Measurements from ENCODE around the gene CFAP221.

Gene CFAP221

DNA sequence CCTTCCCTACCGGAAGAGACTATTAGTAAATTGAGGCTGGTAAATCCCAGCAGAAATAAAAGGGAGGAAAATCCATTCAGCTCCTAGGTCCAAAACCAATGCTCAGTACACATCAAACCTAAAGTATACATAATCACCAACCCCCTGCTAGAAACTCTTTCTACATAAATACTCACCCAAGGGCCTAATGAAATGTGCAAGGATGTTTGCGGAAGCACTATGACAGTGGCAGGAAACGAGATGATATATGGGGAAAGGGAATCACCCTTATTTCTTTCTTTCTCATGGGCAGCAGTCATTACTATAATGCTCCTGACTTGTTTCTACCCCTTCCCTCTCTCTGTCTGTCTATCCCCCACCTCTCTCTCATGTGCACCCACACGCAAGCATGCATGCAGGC, 18.6 kb upstream of the CFAP221 start:
- H3K4me1 ChIP-seq (ENCODE audit: control insufficient read depth, insufficient read depth, low read depth, low read length), result peaks cover 12% of the 10 kb centered on the region
- H3K79me1 ChIP-seq (replicated peaks; ENCODE audit: low read length, poor library complexity, severe bottlenecking), result no peaks in the 10 kb centered on the region
- no peak overlapping the region for H2BK120ac ChIP-seq (ENCODE audit: low read depth, low read length)
- H4K91ac ChIP-seq (ENCODE audit: low read length), result no peak overlapping the region
- no peak for DNase-seq
- H2BK15ac ChIP-seq (ENCODE audit: low read depth, poor library complexity, severe bottlenecking), result no peak overlapping the region
- no peak overlapping the region for H3K27ac ChIP-seq (ENCODE audit: low read length, poor library complexity, severe bottlenecking)
- no peak overlapping the region for H4K8ac ChIP-seq (ENCODE audit: low read length)
- H3K9ac ChIP-seq (ENCODE audit: low read length), result no peak overlapping the region
- H2AK5ac ChIP-seq (ENCODE audit: low read length, severe bottlenecking), result no peak overlapping the region
- WGBS, result 80% methylated on average over 4 of the region's 4 CpGs
- H3K4ac ChIP-seq (ENCODE audit: low read depth in 1 of 2, low read length in 2 of 2), result no peak overlapping the region
- no peak overlapping the region for H2BK5ac ChIP-seq (ENCODE audit: low read depth, low read length, poor library complexity, severe bottlenecking)
- no peak overlapping the region for H3K4me2 ChIP-seq (ENCODE audit: low read length, poor library complexity, severe bottlenecking)
- no peak overlapping the region for H3K23ac ChIP-seq (ENCODE audit: low read length in 2 of 2)
- peaks cover 3% of the 10 kb centered on the region for H3K9me3 ChIP-seq (ENCODE audit: control insufficient read depth, low read length)
- H3K18ac ChIP-seq (ENCODE audit: low read depth in 1 of 2, low read length in 2 of 2), result no peak overlapping the region
- no peaks in the 10 kb centered on the region for H3K36me3 ChIP-seq (ENCODE audit: control insufficient read depth in 1 of 2, insufficient read depth in 2 of 2, low read depth in 1 of 2, low read length in 2 of 2)
- peaks cover 72% of the 10 kb centered on the region in 2 experiments for H3K27me3 ChIP-seq (ENCODE audit: control insufficient read depth in 1 of 2, insufficient read depth in 1 of 2, low read length in 2 of 2)
- no peak overlapping the region for H3K4me3 ChIP-seq (ENCODE audit: insufficient read depth in 1 of 2, low read depth in 1 of 2, low read length in 2 of 2)
- no peak overlapping the region for H2AFZ ChIP-seq (ENCODE audit: low read depth, low read length)
- H2BK12ac ChIP-seq (ENCODE audit: low read length in 2 of 2), result no peak overlapping the region
- no peak overlapping the region for H3K14ac ChIP-seq (ENCODE audit: low read length in 2 of 2)

DNA sequence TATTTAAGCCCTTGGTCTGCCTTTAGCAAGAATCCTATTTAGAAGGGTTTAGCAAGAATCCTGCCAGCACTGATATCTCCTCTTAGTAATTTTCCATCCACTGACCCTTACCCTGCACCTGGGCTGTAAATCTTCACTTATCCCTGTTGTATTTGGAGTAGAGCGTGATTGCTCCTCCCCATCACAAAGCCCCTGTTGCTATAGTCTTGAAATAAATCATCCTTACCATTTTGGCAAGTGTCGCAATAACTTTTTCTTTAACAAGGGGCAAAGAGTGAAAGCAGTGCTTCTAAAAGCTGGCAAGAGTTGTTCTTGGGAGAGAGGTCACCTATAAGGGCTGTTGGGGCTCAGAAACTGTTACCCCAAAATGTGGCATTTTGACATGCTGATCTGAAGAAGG, 16.2 kb upstream of the CFAP221 start:
- Histone ChIP-seq H2BK12ac (ENCODE audit: low read length in 2 of 2) (no peak overlapping the region), H3K4me1 (ENCODE audit: control insufficient read depth, insufficient read depth, low read depth, low read length) (peaks cover 12% of the 10 kb centered on the region), H3K27me3 (ENCODE audit: control insufficient read depth in 1 of 2, insufficient read depth in 1 of 2, low read length in 2 of 2) (peaks cover 59 to 61% of the 10 kb centered on the region in 2 experiments), H3K79me1 (replicated peaks; ENCODE audit: low read length, poor library complexity, severe bottlenecking) (no peaks in the 10 kb centered on the region), H2AFZ (ENCODE audit: low read depth, low read length) (no peak overlapping the region), H3K27ac (ENCODE audit: low read length, poor library complexity, severe bottlenecking) (no peak overlapping the region), H3K9me3 (ENCODE audit: control insufficient read depth, low read length) (peaks cover 21% of the 10 kb centered on the region), H3K4me3 (ENCODE audit: insufficient read depth in 1 of 2, low read depth in 1 of 2, low read length in 2 of 2) (no peak overlapping the region), H4K8ac (ENCODE audit: low read length) (no peak overlapping the region), H3K9ac (ENCODE audit: low read length) (no peak overlapping the region), H4K91ac (ENCODE audit: low read length) (no peak overlapping the region), H3K4ac (ENCODE audit: low read depth in 1 of 2, low read length in 2 of 2) (no peak overlapping the region), H2BK15ac (ENCODE audit: low read depth, poor library complexity, severe bottlenecking) (no peak overlapping the region), H2BK5ac (ENCODE audit: low read depth, low read length, poor library complexity, severe bottlenecking) (no peak overlapping the region), H3K36me3 (ENCODE audit: control insufficient read depth in 1 of 2, insufficient read depth in 2 of 2, low read depth in 1 of 2, low read length in 2 of 2) (no peaks in the 10 kb centered on the region), H3K18ac (ENCODE audit: low read depth in 1 of 2, low read length in 2 of 2) (no peak overlapping the region), H2BK120ac (ENCODE audit: low read depth, low read length) (no peak overlapping the region), H3K4me2 (ENCODE audit: low read length, poor library complexity, severe bottlenecking) (no peak overlapping the region), H2AK5ac (ENCODE audit: low read length, severe bottlenecking) (no peak overlapping the region), H3K14ac (ENCODE audit: low read length in 2 of 2) (no peak overlapping the region), H3K23ac (ENCODE audit: low read length in 2 of 2) (no peak overlapping the region)
- WGBS, result 67% methylated on average over 1 of the region's 2 CpGs
- DNase-seq, result no peak

DNA sequence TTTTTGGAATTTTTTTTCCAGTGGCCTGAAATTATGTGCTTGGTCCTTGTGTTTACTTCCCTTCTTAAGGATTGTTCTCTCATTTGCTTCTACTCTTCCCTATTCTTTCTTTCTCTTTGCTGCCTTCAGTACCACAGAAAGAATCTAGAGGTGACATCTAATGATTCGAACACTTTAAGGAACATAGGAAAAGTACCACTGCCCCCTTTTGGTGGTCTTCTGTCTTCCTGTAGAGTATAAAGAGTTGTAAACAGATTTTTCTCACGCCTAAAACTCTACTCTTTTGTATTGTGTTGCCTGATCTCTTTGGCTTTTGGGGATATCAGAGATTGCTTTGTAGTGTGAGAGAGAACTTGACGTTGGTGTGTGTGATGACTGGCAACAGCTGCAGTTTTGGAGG, 13.0 kb upstream of the CFAP221 start:
- Histone ChIP-seq H3K23ac (ENCODE audit: low read length in 2 of 2) (no peak overlapping the region), H3K4me3 (ENCODE audit: insufficient read depth in 1 of 2, low read depth in 1 of 2, low read length in 2 of 2) (no peak overlapping the region), H3K27ac (ENCODE audit: low read length, poor library complexity, severe bottlenecking) (no peak overlapping the region), H3K79me1 (replicated peaks; ENCODE audit: low read length, poor library complexity, severe bottlenecking) (no peaks in the 10 kb centered on the region), H3K4ac (ENCODE audit: low read depth in 1 of 2, low read length in 2 of 2) (no peak overlapping the region), H3K18ac (ENCODE audit: low read depth in 1 of 2, low read length in 2 of 2) (no peak overlapping the region), H3K14ac (ENCODE audit: low read length in 2 of 2) (no peak overlapping the region), H4K91ac (ENCODE audit: low read length) (no peak overlapping the region), H2BK120ac (ENCODE audit: low read depth, low read length) (no peak overlapping the region), H3K9me3 (ENCODE audit: control insufficient read depth, low read length) (peaks cover 44% of the 10 kb centered on the region), H3K4me1 (ENCODE audit: control insufficient read depth, insufficient read depth, low read depth, low read length) (no peaks in the 10 kb centered on the region), H3K27me3 (ENCODE audit: control insufficient read depth in 1 of 2, insufficient read depth in 1 of 2, low read length in 2 of 2) (peaks cover 30 to 31% of the 10 kb centered on the region in 2 experiments), H2AFZ (ENCODE audit: low read depth, low read length) (no peak overlapping the region), H2BK12ac (ENCODE audit: low read length in 2 of 2) (no peak overlapping the region), H2AK5ac (ENCODE audit: low read length, severe bottlenecking) (no peak overlapping the region), H2BK5ac (ENCODE audit: low read depth, low read length, poor library complexity, severe bottlenecking) (no peak overlapping the region), H3K36me3 (ENCODE audit: control insufficient read depth in 1 of 2, insufficient read depth in 2 of 2, low read depth in 1 of 2, low read length in 2 of 2) (no peaks in the 10 kb centered on the region), H3K4me2 (ENCODE audit: low read length, poor library complexity, severe bottlenecking) (no peak overlapping the region), H4K8ac (ENCODE audit: low read length) (no peak overlapping the region), H3K9ac (ENCODE audit: low read length) (no peak overlapping the region), H2BK15ac (ENCODE audit: low read depth, poor library complexity, severe bottlenecking) (no peak overlapping the region)
- 25% methylated on average over 2 of the region's 3 CpGs for WGBS
- no peak for DNase-seq

DNA sequence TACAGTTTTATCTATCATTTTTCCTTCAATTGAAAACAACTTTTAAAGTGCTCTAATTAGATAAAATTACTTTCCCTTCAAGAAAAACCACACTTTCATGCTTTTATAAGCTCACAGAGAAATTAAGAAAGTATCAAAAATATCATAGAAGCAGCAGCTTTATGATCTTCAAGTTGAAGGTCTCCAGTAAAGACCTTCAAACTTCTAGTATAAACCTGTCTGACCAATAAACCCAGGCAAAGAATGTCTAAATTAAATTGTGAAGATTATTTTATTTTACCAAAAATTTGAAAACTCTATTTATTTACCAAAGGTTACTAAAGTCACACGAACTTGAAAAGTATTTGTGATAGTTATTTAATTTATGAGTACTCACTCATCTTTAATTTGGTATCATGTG, 10.7 kb upstream of the CFAP221 start:
- H3K9me3 ChIP-seq (ENCODE audit: control insufficient read depth, low read length), result peaks cover 44% of the 10 kb centered on the region
- H2BK120ac ChIP-seq (ENCODE audit: low read depth, low read length), result no peak overlapping the region
- no peak overlapping the region for H3K23ac ChIP-seq (ENCODE audit: low read length in 2 of 2)
- peaks cover 8 to 20% of the 10 kb centered on the region in 2 experiments for H3K27me3 ChIP-seq (ENCODE audit: control insufficient read depth in 1 of 2, insufficient read depth in 1 of 2, low read length in 2 of 2)
- no peak overlapping the region for H4K8ac ChIP-seq (ENCODE audit: low read length)
- no peak overlapping the region for H3K4me2 ChIP-seq (ENCODE audit: low read length, poor library complexity, severe bottlenecking)
- WGBS, result no CpG with 5 or more reads among the region's 1 CpG
- no peak overlapping the region for H3K4me3 ChIP-seq (ENCODE audit: insufficient read depth in 1 of 2, low read depth in 1 of 2, low read length in 2 of 2)
- no peak for DNase-seq
- H2BK12ac ChIP-seq (ENCODE audit: low read length in 2 of 2), result no peak overlapping the region
- H3K4me1 ChIP-seq (ENCODE audit: control insufficient read depth, insufficient read depth, low read depth, low read length), result no peaks in the 10 kb centered on the region
- H3K18ac ChIP-seq (ENCODE audit: low read depth in 1 of 2, low read length in 2 of 2), result no peak overlapping the region
- no peak overlapping the region for H3K27ac ChIP-seq (ENCODE audit: low read length, poor library complexity, severe bottlenecking)
- no peak overlapping the region for H2AK5ac ChIP-seq (ENCODE audit: low read length, severe bottlenecking)
- H2BK5ac ChIP-seq (ENCODE audit: low read depth, low read length, poor library complexity, severe bottlenecking), result no peak overlapping the region
- H3K36me3 ChIP-seq (ENCODE audit: control insufficient read depth in 1 of 2, insufficient read depth in 2 of 2, low read depth in 1 of 2, low read length in 2 of 2), result no peaks in the 10 kb centered on the region
- no peak overlapping the region for H2AFZ ChIP-seq (ENCODE audit: low read depth, low read length)
- H3K14ac ChIP-seq (ENCODE audit: low read length in 2 of 2), result no peak overlapping the region
- no peak overlapping the region for H4K91ac ChIP-seq (ENCODE audit: low read length)
- H3K4ac ChIP-seq (ENCODE audit: low read depth in 1 of 2, low read length in 2 of 2), result no peak overlapping the region
- no peaks in the 10 kb centered on the region for H3K79me1 ChIP-seq (replicated peaks; ENCODE audit: low read length, poor library complexity, severe bottlenecking)
- H2BK15ac ChIP-seq (ENCODE audit: low read depth, poor library complexity, severe bottlenecking), result no peak overlapping the region
- no peak overlapping the region for H3K9ac ChIP-seq (ENCODE audit: low read length)
